Endothelial cell (in vitro differentiated cells): ENCODE data around the gene CCDC201. TPM values are rescaled to one million over a fixed set of nuclear protein-coding genes. Genes with fewer than 3 reads are reported as not detected.
A peak's percentile ranks its signal among the peaks of the same experiment; 100 is the strongest.
"Not testable (repeated sequence)": the region's sequence is repeated elsewhere in the genome, so short reads cannot be mapped to it uniquely, and the experiment has no call there.

Experiments
- DNase-seq: peaks from one replicate; pipeline ENCODE4 v3.0.0; 2021; ENCODE audit warnings: low spot score
- H3K27ac Mint-ChIP-seq: one replicate; pipeline ENCODE4 v1.8.0; 2021; ENCODE audit warnings: mixed read lengths, inconsistent platforms; ENCODE audit not compliant: unreplicated experiment
- H3K27me3 Mint-ChIP-seq: one replicate; pipeline ENCODE4 v1.8.0; 2021; ENCODE audit warnings: mild to moderate bottlenecking, moderate library complexity, mixed read lengths, inconsistent platforms; ENCODE audit not compliant: unreplicated experiment
- H3K36me3 Mint-ChIP-seq: one replicate; pipeline ENCODE4 v1.8.0; 2021; ENCODE audit warnings: mild to moderate bottlenecking, low read depth, mixed read lengths, inconsistent platforms; ENCODE audit not compliant: unreplicated experiment
- H3K4me1 Mint-ChIP-seq: one replicate; pipeline ENCODE4 v1.8.0; 2021; ENCODE audit warnings: mild to moderate bottlenecking, mixed read lengths, inconsistent platforms; ENCODE audit not compliant: unreplicated experiment
- H3K4me3 Mint-ChIP-seq: one replicate; pipeline ENCODE4 v1.8.0; 2021; ENCODE audit warnings: mild to moderate bottlenecking, mixed read lengths, inconsistent platforms; ENCODE audit not compliant: unreplicated experiment
- H3K9me3 Mint-ChIP-seq: one replicate; pipeline ENCODE4 v1.8.0; 2021; ENCODE audit warnings: mixed read lengths, inconsistent platforms; ENCODE audit not compliant: unreplicated experiment
- total RNA-seq: library from RNA; stranded (reverse); fragmentation: NEBNext Ultra II Directional; extraction: Animal tissue kit (Norgen Biotek cat#: 25700); gene quantifications from one replicate; pipeline ENCODE4 v1.2.1, GENCODE V29; 2021; ENCODE audit not compliant: unreplicated experiment
- TF ChIP-seq, protein P1 (sequence below): fragments of 200-600 bp; sonication (generic); IDR thresholded peaks from one replicate; pipeline ENCODE4 v1.5.0; 2021; ENCODE audit warnings: antibody characterized with exemption; ENCODE audit not compliant: unreplicated experiment

The CCDC201 gene
- total RNA-seq, 1 donor from 2014 or later = not detected

DNA sequence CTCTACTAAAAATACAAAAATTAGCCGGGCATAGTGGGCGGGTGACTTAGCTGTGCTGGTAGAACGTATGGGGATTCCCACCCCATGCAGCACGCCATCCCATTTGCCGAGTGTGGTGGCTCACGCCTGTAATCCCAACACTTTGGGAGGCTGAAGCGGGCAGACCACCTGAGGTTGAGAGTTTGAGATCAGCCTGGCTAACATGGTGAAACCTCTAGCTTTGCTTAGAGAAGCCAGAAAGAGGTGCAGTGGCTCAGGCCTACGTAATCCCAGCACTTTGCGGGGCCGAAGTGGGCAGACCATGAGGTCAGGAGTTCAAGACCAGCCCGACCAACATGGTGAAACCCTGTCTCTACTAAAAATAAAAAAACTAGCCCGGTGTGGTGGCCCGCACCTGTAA, 45.2 kb downstream of the CCDC201 start:
- H3K27ac Mint-ChIP-seq, H3K4me1 Mint-ChIP-seq, H3K36me3 Mint-ChIP-seq, H3K4me3 Mint-ChIP-seq, H3K27me3 Mint-ChIP-seq, H3K9me3 Mint-ChIP-seq, DNase-seq: not testable (repeated sequence)

DNA sequence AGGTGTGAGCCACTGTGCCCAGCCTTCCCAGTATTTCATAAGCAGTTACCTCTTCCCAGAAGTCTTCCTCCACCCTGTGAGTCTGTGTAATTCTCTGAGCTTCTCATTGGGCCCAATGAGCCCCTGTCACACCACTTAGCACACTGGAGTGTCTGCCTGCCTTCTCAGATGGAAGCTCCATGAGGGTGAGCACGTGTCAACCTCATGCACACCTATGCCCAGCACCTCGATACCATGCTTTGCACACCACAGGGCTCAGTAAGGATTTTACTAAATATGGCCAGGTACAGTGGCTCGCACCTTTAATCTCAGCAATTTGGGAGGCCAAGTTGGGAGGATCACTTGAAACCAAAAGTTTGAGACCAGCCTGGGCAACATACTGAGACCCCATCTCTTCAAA, 46.3 kb downstream of the CCDC201 start:
- not testable (repeated sequence) for H3K9me3 Mint-ChIP-seq, H3K4me1 Mint-ChIP-seq, DNase-seq, H3K27me3 Mint-ChIP-seq, H3K27ac Mint-ChIP-seq, H3K36me3 Mint-ChIP-seq
- H3K4me3 Mint-ChIP-seq = peak overlapping the region; percentile 37

DNA sequence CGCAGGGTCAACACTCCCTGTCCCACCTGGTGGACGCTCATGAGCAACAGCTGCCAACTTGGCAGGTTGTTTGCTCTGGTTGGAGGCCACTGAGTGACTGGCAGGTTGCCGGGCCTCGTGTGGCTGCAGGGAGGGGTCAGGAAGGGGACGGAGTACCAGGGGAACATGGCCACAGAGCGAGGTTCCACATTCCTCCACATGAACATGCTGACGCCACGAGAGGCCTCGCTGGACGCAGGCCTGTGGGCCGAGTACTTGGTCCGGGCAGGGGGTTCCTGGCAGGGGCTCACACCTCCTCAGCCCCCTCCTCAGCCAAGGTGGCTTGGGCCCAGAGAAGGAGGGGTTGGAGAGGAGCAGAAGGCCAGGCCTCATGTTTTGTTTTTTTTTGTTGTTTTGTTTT, 54.1 kb downstream of the CCDC201 start:
- H3K27ac Mint-ChIP-seq, H3K36me3 Mint-ChIP-seq, H3K4me3 Mint-ChIP-seq, H3K4me1 Mint-ChIP-seq, DNase-seq, H3K9me3 Mint-ChIP-seq, H3K27me3 Mint-ChIP-seq: not testable (repeated sequence)

DNA sequence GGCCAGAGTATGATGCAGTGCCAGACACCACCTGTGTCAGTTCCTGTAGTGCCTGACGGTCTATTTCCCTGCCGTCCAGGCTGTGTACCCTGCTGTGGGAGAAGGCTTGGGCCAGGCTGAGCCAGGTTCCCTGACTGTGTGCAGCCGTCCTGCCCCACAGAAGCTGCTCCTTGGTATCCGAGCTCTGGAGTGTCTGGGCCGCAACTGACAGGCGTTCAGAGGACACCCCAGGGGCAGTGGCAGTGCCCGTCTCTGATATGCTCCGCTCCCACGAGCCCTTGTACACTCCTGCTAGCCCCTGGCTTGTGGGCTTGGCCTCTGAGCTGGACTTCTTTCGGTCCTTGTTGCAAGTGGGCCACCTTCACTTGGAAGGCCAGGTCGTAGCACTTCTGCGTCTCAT, 55.0 kb downstream of the CCDC201 start:
- not testable (repeated sequence) for H3K9me3 Mint-ChIP-seq, H3K36me3 Mint-ChIP-seq, H3K27ac Mint-ChIP-seq, H3K4me3 Mint-ChIP-seq, DNase-seq, H3K27me3 Mint-ChIP-seq, H3K4me1 Mint-ChIP-seq

DNA sequence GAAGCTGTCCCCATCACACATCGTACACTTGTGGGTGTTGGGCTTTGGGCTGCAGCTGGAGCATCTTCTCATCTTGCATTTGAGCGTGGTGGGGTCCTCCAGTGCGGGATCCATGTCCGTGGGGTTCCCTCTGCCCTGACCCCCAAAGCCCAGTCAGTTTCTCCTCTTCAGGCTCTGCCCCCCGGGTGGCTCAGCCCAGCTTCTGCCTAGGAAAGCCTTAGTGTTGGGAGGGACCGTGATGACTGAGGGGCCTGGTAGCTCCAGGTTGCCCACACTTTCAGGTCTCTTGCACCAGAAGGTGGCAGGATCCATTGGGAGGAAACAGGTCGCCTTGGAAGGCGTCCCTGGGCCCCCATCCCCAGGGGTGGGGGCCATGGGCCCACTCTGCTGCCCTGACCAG, 55.9 kb downstream of the CCDC201 start:
- H3K4me1 Mint-ChIP-seq, H3K4me3 Mint-ChIP-seq, H3K27ac Mint-ChIP-seq, H3K27me3 Mint-ChIP-seq, DNase-seq, H3K9me3 Mint-ChIP-seq, H3K36me3 Mint-ChIP-seq: not testable (repeated sequence)

DNA sequence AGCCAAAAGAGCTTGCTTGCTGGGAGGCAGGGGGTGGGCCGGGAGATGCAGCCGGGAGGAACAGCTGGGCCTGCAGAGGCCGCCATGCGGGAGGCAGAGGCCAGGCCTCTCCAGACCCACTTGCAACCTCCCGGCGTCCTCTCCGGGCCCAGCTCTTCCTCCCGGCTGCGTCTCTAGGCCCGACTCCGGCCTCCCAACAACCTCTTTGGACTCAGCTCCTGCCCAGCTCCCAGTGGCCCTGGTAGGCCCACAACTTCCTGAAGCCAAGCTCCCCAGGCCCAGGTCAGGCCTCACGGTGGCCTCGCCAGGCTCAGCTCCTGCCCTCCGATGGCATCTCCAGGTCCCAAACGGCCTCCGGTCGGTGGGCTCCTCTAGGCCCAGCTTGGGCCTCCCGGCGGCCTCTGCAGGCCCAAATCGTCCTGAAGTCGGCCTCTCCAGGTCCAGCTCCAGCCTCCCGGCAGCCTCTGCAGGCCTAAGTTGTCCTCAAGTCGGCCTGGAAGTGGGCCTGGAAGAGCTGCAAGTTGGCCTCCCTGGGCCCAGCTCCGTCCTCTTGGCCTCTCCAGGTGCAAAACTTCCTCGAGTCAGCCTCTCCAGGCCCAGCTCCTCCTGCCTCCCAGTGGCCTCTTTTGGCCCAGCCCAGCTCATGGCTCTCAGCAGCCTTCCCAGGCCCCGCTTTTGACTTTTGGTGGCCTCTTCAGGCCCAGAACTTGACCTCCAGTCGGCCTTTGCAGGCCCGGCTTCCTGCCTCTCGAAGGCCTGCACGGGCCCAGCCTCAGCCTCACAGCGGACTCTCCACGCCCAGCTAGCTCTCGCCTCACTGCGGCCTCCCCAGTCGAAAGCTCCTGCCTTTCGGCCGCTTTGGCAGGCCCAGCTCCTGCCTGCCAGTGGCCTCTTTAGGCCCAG, 58.4 kb downstream of the CCDC201 start:
- H3K27me3 Mint-ChIP-seq, H3K9me3 Mint-ChIP-seq, H3K4me1 Mint-ChIP-seq, DNase-seq, H3K36me3 Mint-ChIP-seq: not testable (repeated sequence)
- Mint-ChIP-seq H3K4me3 (peak overlapping the region; percentile 59), H3K27ac (peak overlapping the region; percentile 61)

DNA sequence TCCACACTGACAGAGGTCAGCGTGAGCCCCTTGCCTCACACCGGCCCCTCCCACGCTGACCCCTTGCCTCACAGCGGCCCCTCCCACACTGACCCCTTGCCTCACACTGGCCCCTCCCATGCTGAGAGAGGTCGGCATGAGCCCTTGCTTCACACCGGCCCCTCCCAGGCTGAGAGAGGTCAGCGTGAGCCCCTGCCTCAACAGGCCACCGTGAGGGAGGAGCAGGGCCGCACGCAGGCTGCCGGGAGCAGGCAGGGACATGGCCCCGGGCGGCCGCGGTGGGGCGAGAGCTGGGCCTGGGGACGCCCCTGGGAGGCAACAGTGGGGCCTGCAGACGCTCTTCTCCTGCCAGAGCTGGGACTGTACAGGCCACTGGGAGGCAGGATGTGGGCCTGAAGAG, 59.1 kb downstream of the CCDC201 start:
- not testable (repeated sequence) for DNase-seq, H3K27ac Mint-ChIP-seq, H3K4me3 Mint-ChIP-seq, H3K9me3 Mint-ChIP-seq, H3K4me1 Mint-ChIP-seq, H3K36me3 Mint-ChIP-seq, H3K27me3 Mint-ChIP-seq

DNA sequence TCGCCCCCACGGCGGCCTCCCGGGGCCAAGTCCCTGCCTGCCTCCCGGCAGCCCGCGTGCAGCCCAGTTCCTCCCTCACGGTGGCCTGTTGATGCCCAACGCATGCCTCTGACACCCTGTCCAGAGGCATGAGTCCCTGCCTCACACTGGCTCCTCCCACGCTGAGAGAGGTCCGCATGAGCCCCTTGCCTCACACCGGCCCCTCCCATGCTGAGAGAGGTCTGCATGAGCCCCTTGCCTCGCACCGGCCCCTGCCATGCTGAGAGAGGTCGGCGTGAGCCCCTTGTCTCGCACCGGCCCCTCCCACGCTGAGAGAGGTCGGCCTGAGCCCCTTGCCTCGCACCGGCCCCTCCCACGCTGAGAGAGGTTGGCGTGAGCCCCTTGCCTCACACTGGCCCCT, 59.9 kb downstream of the CCDC201 start:
- H3K27ac Mint-ChIP-seq = no peak overlapping the region
- no peaks in the 10 kb centered on the region for H3K4me1 Mint-ChIP-seq
- no peaks in the 10 kb centered on the region for H3K27me3 Mint-ChIP-seq
- TF ChIP-seq, protein P1, sequence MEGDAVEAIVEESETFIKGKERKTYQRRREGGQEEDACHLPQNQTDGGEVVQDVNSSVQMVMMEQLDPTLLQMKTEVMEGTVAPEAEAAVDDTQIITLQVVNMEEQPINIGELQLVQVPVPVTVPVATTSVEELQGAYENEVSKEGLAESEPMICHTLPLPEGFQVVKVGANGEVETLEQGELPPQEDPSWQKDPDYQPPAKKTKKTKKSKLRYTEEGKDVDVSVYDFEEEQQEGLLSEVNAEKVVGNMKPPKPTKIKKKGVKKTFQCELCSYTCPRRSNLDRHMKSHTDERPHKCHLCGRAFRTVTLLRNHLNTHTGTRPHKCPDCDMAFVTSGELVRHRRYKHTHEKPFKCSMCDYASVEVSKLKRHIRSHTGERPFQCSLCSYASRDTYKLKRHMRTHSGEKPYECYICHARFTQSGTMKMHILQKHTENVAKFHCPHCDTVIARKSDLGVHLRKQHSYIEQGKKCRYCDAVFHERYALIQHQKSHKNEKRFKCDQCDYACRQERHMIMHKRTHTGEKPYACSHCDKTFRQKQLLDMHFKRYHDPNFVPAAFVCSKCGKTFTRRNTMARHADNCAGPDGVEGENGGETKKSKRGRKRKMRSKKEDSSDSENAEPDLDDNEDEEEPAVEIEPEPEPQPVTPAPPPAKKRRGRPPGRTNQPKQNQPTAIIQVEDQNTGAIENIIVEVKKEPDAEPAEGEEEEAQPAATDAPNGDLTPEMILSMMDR = no peak
- no peaks in the 10 kb centered on the region for H3K9me3 Mint-ChIP-seq
- no peak overlapping the region for H3K4me3 Mint-ChIP-seq
- DNase-seq = no peak
- H3K36me3 Mint-ChIP-seq = peaks cover 8% of the 10 kb centered on the region

DNA sequence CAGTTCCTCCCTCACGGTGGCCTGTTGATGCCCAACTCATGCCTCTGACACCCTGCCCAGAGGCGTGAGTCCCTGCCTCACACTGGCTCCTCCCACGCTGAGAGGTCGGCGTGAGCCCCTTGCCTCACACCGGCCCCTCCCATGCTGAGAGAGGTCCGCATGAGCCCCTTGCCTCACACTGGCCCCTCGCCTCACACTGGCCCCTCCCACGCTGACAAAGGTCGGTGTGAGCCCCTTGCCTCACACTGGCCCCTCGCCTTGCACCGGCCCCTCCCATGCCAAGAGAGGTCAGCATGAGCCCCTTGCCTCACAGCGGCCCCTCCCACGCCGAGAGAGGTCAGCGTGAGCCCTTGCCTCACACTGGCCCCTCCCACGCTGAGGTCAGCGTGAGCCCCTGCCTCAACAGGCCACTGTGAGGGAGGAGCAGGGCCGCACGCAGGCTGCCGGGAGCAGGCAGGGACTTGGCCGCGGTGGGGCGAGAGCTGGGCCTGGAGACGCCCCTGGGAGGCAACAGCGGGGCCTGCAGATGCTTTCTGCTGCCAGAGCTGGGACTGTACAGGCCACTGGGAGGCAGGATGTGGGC, 61.1 kb downstream of the CCDC201 start:
- H3K9me3 Mint-ChIP-seq, H3K4me1 Mint-ChIP-seq, H3K4me3 Mint-ChIP-seq, H3K27me3 Mint-ChIP-seq, DNase-seq, H3K27ac Mint-ChIP-seq: not testable (repeated sequence)
- peaks cover 13% of the 10 kb centered on the region for H3K36me3 Mint-ChIP-seq

DNA sequence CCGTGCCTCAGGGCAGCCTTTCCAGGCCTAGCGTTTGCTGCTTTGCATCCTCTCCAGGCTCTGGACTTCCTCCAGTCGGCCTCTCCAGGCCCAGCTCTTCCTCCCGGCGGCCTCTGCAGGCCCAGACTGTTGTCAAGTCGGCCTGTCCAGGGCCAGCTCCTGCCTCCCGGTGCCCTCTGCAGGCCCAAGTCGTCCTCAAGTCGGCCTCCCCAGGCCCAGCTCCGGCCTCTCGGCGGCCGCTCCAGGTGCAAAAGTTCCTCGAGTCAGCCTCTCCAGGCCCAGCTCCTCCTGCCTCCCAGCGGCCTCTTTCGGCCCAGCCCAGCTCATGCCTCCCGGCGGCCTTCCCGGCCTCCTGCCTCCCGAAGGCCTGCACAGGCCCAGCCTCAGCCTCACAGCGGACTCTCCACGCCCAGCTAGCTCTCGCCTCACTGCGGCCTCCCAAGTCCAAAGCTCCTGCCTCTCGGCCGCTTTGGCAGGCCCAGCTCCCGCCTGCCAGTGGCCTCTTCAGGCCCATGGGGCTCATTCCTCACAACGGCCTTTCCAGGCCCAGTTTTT, 62.4 kb downstream of the CCDC201 start:
- not testable (repeated sequence) for DNase-seq, H3K27ac Mint-ChIP-seq, H3K9me3 Mint-ChIP-seq, H3K4me1 Mint-ChIP-seq, H3K4me3 Mint-ChIP-seq, H3K27me3 Mint-ChIP-seq
- peaks cover 13% of the 10 kb centered on the region for H3K36me3 Mint-ChIP-seq
